Stimulated activated CD4-positive, alpha-beta T cell treated with anti-CD3 and anti-CD28 coated beads, Interleukin-12 subunit alpha, Interleukin-12 subunit beta, amount 100 ng/mL, for 4 hours (primary cell): Measurements from ENCODE around the gene CCDC184.
A peak's percentile ranks its signal among the peaks of the same experiment; 100 is the strongest.
"Not testable (repeated sequence)": the region's sequence is repeated elsewhere in the genome, so short reads cannot be mapped to it uniquely, and the experiment has no call there.

Source experiments
- DNase-seq: peaks from one replicate; pipeline ENCODE4 v3.0.0-alpha.2; 2020

Gene CCDC184

DNA sequence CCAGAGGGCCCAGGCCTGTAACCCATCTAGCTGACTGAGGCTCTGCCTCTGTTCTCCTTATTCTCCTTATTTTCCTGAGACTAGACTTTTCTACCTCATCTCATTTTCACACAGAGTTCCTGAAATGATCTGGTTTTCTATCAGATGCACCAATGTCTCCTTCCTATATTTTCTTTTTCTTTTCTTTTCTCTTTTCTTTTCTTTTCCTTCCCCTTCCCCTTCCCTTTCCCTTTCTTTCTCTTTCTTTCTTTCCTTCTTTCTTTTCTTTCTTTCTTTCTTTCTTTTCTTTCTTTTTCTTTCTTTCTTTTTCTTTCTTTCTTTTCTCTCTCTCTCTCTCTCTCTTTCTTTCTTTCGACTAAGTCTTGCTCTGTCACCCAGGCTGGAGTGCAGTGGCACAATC, 3.0 kb upstream of the CCDC184 start:
- DNase-seq = no peak

DNA sequence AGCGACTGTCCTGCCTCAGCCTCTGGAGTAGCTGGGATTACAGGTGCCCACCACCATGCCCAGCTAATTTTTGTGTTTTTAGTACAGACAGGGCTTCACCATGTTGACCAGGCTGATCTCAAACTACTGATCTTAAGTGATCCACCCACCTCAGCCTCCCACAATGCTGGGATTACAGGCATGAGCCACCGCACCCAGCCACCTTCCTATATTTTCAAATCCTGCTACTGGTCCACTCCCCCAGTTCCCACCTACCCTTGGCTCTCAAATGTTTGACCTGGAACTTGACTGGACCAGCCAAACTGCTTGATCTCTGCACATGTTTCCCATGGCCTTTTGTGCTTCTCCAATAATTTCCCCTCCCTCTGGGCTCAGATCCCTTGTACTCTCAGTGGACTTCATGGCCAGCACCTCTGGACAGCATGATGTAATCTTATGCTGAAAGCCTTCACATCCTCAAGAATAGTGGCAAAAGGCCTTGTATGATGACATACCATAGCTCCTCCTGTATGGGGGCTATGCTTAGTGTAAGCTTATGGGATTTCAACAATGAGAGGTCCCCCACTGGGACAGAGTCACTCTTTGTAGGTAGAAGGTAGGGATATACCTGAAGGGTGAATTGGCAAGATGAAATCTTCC, 2.5 kb upstream of the CCDC184 start:
- DNase-seq = no peak

DNA sequence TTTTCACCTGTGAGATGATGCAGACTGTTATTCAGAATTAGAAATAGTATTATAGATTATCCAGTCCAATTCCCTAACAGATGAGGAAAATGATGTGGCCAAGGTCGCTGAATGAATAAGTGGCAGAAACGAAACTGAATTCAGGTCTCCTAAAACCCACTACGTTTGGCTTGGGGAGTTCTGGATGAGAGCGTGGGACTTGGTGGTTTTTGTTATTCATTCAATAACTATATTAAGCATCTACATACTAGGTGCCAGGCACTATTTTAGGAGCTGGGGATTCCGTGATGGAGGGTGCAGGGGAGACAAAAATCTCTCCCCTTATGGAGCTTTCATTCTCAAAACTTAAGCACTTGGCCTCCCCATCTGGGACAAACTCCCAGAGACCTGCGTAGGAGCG, 813 bp upstream of the CCDC184 start:
- DNase-seq = no peak

DNA sequence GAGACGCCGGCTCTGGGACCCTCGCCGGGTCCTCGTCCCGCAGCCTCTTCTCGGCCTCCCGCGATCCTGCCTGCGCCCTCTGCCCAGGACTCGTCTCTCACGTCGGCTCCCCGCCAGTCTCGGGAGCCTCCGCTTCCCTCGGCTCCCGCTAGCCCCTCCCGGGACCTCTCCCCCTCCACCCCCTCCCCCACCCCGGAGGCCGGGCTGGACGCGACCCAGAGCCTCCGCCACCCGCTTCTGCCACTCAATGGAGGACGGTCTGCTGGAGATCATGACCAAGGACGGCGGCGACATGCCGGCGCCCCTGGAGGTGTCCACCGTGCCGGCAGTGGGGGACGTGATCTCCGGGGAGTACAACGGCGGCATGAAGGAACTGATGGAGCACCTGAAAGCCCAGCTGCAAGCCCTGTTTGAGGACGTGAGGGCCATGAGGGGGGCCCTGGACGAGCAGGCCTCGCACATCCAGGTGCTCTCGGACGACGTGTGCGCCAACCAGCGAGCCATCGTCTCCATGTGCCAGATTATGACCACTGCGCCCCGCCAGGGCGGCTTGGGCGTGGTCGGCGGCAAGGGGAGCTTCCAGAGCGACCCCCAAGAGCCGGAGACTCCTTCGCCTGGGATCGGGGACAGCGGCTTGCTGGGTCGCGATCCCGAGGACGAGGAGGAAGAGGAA, 568 bp downstream of the CCDC184 start:
- no peak for DNase-seq

DNA sequence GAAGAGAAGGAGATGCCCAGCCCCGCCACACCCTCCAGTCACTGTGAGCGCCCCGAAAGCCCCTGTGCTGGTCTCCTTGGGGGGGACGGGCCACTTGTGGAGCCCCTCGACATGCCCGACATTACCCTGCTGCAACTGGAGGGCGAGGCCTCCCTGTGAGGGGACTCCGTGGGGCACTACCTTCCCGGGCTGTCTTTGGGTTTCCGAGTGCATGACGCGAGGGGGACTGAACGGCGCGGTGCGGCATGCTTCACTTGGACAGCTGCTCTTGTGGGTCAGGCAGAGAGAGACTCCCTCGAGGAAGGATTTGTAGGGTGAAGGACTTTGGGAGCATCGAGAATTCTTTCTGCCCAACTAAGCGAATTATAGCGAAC, 1.1 kb downstream of the CCDC184 start:
- no peak for DNase-seq

DNA sequence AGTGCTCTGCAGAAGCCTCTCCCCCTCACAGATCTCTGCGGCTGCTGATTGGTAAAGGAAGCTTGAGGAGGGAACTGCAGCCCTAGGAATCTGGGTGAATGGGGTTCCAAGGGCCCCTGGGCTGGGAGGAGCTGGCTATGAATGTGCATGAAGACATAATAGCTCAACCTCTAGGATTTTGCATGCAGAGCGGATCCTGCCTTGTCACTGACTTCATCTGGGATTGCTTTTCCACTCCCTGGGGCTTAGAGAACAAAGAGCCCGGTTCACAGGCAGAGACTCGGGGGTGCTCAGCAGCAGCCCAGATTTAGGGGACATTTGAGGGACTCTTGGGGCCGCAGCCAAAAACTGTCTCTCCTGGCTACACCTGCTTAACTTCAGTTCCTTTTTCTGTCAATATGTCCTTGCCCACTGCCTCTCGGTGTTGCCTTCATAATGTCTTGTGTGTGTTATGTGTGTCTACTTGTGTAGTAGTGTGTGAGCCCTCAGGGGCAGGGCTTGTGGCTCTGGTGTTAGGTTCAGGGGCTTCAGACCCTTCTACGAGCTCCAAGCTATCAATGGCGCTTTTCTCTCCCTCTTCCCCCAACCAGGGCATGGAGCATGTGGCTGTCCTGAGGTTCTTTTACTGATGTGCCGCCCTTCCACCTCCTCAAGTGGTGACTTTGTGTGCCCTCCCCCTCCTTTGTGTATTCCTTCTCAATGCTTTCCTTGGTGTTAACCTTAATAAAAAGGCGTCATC, 1.9 kb downstream of the CCDC184 start:
- DNase-seq = no peak

DNA sequence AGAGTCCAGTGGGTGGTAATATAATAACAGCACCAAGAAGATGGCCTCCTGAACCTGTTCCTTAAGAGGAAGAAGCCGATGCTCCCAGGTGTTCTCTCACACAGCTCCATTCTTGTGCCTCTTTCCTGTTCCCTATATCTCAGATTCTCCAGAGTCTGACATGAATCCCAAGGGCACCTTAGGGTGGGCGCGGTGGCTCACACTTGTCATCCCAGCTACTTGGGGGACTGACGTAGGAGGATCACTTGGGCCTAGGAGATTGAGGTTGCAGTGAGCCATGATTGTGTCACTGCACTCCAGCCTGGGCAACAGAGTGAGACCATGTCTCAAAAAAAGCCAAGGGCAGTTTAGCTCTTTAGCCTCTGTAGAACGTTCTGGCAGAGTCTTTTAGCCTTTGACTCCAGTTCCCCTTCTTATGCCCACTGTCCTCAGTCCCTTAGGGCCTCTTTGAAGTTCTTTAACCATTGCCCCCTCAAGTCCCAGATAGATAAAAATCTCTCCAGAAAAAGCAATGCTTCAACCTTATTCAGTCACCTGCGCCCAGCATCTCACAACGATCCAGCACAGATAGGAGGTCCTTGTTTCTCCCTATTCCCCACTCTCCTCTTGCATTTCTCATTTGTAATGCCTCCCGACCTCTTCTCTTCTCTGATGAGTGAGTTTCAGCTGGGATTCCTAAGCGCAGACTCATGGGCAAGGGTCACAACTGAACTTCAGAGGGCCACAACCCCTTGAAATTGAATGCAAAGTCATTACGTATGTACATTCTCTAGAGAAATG, 4.7 kb downstream of the CCDC184 start:
- DNase-seq = no peak

DNA sequence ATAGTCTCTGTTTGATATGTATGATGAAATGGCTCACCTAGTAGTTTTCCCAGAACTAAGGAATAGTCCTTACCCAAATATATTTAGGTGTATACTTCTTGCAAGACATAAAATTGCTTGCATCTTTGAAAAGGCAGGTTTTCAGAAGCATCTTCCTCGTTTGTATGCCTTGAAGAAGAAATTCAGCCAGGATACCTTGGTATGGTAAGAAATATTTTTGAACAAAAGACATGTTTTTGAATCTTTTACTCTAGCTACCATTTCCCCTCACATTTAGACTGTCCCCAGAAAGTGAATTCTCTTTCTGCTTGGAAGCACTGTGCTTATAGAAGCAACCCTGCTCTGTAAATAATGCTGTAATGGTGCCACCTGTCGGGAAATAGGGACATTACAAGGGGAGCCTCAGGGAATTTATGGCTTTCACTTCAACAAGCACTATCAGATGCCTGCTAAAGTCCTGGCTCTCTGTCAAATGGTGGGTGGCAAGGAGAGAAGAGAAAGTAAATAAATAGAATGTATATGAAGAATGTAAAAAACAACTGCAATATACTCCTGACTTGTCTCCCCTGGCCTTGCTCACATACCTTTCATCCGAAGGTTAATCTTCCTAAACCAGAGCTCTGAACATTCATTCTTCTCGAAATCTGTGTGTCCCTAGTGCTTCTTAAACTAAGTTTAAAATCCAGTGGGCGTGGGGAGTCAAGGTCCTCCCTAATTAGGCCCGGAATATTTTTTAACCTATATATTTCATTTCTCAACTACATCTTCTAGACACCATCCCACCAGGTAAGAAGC, 6.1 kb downstream of the CCDC184 start:
- DNase-seq = peak; percentile 59

DNA sequence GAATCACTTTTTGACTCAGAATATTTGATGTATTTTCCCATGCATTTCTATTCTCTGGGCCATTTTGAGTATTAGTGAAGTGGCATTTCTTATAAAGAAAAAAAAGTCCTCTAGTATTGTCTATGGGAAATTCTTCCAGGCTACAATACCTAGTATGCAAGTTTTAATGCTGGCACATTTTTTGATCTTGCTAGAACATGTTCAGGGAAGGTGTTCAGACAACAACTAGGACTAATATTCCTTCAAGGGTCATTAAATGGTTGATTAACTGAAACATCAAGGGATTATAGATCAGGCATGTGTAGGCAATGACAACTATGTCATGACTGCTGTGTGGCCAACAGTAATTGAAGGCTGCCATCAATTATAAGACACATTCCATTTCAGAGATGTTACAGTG, 7.7 kb downstream of the CCDC184 start:
- no peak for DNase-seq

DNA sequence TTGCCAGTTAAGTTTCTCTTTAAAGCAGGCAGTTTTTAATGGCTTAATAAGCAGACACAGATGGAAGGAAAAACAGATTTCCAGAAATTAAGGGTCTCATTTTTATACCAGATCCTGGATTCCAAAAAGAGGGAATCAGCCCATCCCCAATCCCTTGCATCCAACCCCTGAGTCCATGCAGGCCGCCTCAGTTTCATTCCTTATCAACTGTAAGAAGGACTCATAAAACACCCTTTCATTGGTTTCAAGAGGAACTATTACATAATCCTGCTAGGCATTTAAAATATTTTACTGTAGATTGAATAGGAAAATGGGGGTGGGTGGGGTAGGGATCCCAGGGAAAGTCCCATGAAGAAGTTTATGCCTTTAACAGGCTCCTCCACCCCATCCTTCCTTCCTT, 9.4 kb downstream of the CCDC184 start:
- no peak for DNase-seq

DNA sequence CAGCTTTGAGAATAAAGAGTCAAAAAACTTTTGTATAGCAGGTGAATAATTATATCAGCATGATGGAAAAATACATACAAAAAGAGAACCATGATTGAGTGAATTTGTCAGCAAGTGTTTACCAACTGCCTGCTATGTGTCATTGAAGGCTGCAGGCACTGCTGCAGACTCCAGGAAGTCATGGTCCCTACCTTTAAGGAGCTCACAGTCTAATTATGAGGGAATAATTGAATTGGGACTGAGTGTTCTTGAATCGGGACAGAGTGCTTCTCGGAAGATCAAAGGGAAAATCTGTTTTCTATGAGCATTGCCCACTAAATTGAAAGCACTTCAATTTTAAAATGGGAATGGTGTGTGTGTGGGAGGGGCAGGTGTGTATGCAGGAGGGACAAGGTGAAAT, 10.2 kb downstream of the CCDC184 start:
- DNase-seq = no peak

DNA sequence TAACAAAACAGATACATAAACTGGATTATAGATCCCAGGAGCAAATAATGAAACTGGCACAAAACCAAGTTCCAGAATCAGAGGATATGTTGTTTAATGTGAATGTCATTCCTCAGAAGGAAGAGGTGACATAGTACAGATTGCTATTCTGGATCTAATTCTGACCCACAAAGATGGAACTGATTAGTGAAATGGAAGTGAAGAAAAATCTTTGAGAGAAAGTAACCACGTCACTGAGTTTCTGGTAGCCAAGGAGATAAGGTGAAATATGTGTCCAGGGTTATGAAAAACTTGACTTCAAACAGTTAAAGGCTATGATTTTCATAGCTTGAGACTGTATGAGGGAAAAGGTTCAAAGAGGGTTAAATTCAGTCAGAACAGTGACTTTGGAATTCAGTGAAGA, 11.4 kb downstream of the CCDC184 start:
- no peak for DNase-seq

DNA sequence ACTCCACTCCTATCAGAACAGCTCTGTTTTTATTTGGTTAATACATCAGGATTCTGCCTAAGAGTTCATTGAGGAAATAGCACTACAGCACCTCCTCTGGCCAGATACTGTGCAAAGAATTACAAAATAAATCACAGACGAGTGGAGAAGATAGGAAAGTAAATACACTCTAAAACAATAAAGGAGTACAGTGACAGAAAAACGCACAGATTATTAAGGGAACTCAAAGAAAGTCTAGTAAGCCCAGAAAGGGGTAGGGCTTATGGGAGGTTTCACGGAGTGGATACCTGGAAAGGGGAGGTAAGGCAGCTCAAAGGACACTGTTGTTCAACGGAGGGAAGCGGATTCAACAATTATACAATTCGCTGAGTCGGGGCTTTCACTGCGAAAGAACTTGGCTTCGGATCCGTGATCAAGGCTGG, 14.1 kb downstream of the CCDC184 start:
- DNase-seq = no peak

DNA sequence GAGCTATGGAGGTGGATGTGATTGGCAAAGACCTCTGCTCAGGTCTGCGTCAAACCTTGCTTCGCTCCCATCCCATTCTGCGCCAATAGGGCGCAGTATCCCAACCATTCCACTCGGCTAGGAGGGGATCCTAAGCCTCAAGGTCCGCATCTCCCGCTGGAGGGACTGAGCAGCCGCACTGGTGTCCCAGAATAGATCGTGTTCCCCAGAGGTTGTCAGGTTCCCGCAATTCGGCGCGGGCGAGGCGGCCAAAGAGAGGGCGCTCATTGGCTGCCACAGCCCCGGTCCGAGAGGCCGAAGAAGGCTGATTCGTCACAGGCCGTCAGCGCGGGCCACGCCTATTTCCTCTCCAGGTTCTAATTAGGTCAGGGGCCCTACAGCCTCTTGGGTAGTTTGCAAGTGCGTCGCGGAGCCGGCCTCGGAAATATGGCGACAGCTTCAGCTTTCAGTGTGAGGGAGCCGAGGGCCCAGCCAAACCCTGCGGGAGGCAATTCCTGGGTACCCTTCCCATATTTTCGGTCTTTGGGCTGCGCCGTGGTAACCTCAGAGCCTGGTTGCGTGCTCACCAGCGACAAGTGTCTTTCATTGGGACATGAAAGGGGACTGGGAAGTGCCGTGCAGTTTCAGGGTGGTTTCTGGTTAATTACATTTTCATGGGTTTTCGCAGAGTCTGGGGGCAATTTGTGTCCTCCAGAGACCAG, 14.7 kb downstream of the CCDC184 start:
- peak; percentile 88 for DNase-seq

DNA sequence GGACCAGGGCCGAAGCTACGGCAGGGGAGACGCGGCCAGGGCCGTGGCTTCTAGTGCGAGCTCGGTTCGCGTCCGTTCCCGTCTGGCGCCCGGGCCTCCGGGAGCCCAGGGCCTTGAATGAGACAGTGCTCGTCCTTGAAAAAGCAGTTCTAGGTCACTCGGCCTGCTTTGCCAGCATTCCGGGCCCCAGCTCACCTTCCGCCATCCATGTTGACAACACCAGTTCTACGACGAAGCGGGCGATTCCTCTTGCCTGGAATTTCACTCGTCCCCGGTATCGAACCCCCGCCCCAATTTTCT, 15.2 kb downstream of the CCDC184 start:
- DNase-seq = peak; percentile 19

DNA sequence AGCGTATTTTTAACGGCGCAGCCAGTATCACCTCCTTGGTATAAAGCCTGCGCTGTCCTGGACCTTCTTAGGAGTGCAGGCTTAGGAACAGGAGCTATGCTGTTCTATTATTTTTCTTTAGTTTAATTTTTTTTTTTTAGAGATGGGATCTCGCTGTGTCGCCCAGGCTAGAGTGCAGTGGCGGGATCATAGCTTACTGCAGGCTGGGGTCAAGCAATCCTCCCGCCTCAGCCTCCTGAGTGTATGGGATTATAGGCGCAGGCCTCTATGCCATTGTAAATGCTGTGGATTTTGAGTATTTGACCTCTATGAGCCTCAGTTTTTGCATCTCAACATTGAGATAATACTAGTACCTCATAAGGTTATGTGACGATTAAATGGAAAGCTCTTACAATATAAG, 15.5 kb downstream of the CCDC184 start:
- no peak for DNase-seq

DNA sequence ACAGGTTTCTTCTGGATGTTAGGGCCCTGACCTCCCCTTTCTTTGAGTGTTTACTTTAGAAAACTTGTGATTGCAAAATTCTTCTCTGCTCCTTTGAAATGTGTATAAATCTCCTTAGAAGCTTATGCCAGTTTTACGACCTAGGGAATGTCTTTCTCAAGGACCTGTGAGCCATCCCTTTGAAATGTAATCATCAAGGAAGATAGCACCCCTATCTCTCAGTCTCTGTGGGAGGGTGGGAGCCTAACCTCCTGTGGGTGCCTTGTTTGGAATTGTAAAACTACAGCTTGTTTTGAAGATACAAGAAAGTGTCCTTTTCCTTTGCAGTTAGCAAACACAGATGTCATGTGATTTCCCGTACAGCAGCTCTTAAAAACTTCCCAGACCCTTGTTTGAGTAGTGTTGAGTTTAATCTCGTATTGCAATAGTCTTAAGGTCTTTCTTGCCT, 16.4 kb downstream of the CCDC184 start:
- no peak for DNase-seq

DNA sequence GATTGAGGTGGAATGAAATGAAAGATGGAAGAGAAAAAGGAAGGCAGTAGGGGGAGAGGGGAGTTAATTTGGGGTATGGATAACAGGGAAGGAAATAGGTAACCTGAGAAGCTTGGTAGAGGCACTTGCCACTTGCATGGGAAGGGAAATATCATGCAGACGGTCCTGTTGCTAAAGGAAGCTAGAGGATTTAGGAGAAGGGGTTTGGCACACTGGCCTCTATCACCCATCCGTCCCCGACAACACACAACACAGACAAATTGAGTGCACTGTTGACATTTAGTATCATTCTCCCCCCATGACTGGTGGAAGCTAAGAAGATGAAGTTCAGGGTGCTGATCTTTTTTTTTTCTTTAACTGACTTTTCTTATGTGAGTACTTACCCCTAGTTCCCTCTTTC, 17.6 kb downstream of the CCDC184 start:
- no peak for DNase-seq

DNA sequence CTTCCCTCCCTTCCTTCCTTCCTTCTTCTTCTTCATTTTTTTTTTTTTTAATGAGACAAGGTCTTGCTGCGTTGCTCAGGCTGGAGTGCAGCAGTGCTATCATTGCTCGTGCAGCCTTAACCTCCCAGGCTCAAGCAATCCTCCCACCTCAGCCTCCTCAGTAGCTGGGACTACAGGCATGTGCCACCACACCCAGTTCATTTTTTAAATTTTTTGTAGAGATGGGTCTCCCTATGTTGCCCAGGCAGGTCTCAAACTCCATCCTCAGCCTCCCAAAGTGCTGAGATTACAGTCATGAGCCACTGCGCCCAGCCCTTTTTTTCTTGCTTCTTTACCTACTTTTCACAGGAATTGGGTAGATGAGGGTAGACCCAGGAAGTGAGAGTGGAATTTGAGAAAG, 18.1 kb downstream of the CCDC184 start:
- DNase-seq = no peak

DNA sequence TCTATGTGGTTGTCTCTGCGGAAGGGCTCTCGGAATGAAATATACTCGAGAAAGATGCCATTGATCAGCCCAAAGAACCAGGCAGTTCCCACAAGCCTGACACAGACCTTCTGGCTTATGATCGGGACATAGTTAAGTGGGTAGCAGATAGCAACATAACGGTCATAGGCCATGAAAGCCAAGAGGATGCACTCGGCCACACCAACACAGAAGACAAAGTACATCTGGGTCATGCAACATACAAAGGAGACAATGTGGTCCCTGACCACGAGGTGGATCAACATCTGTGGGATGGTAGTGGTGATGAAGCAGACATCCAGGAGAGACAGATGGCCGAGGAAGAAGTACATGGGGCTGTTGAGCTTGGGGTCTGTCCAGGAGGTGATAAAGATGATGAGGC, 19.3 kb downstream of the CCDC184 start:
- no peak for DNase-seq

DNA sequence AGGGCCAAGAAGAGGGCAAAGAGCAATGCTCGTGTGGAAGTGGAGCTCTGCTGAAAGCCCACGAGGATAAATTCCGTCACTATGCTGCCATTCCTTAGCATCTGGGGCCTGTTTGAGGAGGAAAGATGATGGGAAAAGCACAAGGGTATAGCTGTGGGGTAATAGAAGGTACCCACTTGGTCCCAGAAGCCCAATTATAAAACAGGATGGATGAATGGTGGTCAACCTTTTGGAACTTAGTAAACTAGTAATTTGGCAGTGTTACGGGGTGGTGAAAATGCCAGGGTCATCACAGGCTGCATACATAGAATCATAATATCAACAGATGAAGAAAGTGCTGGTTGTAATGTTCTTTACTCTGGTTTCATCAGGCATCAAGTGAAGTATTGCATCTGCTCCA, 19.7 kb downstream of the CCDC184 start, which contains the start of gene OR10AD1:
Gene OR10AD1, minus strand, starts transcription at position 101 of the 400 bp plus-strand sequence. Its CDS starts 0 bp downstream, at position 101.
- no peak for DNase-seq

DNA sequence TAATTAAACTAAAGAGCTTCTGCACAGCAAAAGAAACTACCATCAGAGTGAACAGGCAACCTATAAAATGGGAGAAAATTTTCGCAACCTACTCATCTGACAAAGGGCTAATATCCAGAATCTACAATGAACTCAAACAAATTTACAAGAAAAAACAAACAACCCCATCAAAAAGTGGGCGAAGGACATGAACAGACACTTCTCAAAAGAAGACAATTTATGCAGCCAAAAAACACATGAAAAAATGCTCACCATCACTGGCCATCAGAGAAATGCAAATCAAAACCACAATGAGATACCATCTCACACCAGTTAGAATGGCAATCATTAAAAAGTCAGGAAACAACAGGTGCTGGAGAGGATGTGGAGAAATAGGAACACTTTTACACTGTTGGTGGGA, 26.1 kb downstream of the CCDC184 start:
- DNase-seq = not testable (repeated sequence)
